ENCODE data around the gene TRIM60. TPM values are rescaled to one million over a fixed set of nuclear protein-coding genes. Genes with fewer than 3 reads are reported as not detected.

TRIM60 gene
- total RNA-seq (2014; rRNA removed; shearing (Covaris generic)), result 0.19 TPM in 1 of 2 replicates, not detected in the other

DNA sequence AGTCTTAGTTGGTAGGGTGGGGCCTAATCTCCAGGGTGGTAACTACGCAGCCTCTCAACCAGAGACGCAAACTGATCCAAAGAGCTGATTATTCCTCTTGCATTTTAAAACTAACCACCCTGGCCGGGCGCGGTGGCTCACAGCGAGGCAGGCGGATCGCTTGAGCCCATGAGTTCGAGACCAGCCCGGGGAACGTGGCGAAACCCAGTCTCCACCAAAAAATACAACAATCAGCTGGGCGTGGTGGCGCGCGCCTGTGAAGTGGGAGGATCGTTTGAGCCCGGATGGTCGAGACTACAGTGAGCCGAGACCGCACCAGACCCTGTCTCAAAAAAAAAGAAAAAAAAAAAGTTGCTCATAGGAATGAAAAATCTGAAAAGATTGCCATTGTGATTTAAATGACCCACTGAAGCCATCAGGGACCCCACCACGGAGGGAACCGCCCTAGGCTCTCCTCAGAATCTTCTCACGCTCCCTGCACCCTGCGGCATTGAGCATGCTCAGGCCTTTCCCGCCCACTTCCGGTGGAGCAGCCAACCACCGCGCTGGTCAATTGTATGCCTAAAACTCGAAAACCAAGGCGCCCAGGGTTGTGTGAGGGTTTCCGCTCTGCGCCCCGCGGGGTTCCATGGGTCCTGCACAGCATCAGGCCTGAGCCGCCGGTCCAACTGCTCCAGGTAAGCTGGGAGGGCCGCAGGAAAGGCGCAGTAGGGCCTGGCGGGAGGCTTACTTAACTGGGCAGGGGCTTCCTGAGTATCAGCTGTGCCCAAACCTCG is at the start of gene TRIM60:
Gene TRIM60, plus strand, starts transcription at position 564 of the 776 bp plus-strand sequence. CDS start 8,074 bp downstream, outside the sequence.

DNA sequence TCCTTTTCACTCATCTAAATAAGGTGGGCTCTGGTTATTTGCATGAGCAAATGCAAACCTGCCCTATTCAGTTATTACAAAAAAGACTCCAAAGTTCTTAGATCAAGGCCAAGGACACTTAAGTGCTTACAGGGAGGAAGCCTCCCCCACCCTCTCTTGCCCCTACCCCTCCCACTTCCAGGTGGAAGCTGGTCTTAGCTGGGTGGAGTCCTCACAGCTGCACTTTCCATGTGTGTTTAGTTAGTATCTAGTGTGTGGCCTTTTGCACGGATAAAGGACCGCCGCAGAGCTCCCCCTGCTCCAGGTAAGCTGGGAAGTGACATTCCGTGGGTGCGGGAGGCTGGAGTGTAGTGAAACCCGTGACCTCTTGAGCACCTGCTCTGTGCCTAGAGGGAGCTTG is 21.8 kb downstream of the TRIM60 start, which contains the start of gene TRIM75:
Gene TRIM75, plus strand, starts transcription at position 222 of the 400 bp plus-strand sequence. CDS start 5,282 bp downstream, outside the sequence.

Small RNA genes within 50 kb of the gene (small RNA-seq; reads per million reads assigned to genes)
- gene AC106872.12, result not detected

Other genes starting within 250 kb of the TRIM60 start
- gene APELA, start 154.8 kb upstream of the TRIM60 start, total RNA-seq (2014; rRNA removed; shearing (Covaris generic)), result not detected in 2 replicates
- not detected in 2 replicates for gene TRIM61, start 54.3 kb upstream of the TRIM60 start, total RNA-seq (2014; rRNA removed; shearing (Covaris generic))
- not detected in 2 replicates for gene TRIM75, start 21.9 kb downstream of the TRIM60 start, total RNA-seq (2014; rRNA removed; shearing (Covaris generic))
- gene TMEM192, start 80.9 kb downstream of the TRIM60 start, total RNA-seq (2014; rRNA removed; shearing (Covaris generic)), result 8.1 and 10.6 TPM in 2 replicates
- 12.5 and 16.9 TPM in 2 replicates for gene KLHL2, start 175.6 kb downstream of the TRIM60 start, total RNA-seq (2014; rRNA removed; shearing (Covaris generic))

Data from A375 (cell line).